ENCODE data around the gene ADORA1.

DNA sequence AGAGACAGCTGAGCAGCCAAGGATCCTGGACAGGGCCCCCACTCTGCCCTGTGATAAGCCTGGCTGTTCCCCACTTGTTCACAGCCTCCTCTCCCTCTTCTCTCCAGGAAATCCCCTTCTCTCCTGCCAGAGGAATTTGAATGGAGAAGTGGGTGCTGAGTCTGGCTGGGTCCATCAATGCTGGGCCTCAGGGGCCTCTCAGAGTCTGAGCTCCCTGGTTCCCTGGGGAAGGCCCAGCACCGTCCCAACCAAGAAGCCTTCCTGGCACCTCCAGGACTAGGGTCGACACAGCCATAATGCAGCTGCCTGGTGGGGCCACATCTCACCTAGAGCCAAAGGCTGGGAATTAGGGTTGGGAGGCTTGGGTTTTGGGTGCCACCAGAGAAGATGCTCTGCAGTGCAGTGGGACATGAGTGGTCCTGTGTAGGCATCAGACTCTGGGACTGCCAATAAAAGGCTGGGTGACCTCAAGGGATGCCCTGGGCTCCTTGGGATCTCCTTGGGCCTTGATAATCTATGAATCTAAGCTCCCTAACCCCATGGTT lies 45.6 kb downstream of the ADORA1 start:
- TF ChIP-seq, protein P1, sequence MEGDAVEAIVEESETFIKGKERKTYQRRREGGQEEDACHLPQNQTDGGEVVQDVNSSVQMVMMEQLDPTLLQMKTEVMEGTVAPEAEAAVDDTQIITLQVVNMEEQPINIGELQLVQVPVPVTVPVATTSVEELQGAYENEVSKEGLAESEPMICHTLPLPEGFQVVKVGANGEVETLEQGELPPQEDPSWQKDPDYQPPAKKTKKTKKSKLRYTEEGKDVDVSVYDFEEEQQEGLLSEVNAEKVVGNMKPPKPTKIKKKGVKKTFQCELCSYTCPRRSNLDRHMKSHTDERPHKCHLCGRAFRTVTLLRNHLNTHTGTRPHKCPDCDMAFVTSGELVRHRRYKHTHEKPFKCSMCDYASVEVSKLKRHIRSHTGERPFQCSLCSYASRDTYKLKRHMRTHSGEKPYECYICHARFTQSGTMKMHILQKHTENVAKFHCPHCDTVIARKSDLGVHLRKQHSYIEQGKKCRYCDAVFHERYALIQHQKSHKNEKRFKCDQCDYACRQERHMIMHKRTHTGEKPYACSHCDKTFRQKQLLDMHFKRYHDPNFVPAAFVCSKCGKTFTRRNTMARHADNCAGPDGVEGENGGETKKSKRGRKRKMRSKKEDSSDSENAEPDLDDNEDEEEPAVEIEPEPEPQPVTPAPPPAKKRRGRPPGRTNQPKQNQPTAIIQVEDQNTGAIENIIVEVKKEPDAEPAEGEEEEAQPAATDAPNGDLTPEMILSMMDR (IDR thresholded peaks at IDR 0.05; ENCODE audit: low read depth, low read length, missing input control), result no peak
- TF ChIP-seq YY1 (IDR thresholded peaks at IDR 0.05) (no peak), SP1 (IDR thresholded peaks at IDR 0.05) (no peak), EGR1 (IDR thresholded peaks at IDR 0.05; ENCODE audit: low read depth in 2 of 2) (no peak), RAD21 (IDR thresholded peaks at IDR 0.05) (no peak)
- TF ChIP-seq, protein P2, sequence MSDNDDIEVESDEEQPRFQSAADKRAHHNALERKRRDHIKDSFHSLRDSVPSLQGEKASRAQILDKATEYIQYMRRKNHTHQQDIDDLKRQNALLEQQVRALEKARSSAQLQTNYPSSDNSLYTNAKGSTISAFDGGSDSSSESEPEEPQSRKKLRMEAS (IDR thresholded peaks at IDR 0.05), result no peak
